Stimulated activated CD4-positive, alpha-beta T cell treated with anti-CD3 and anti-CD28 coated beads, Interleukin-2, amount 100 ng/mL, for 4 hours (primary cell): Measurements from ENCODE around the gene IGF1R.

Experiments used
- DNase-seq: peaks from one replicate; pipeline ENCODE4 v3.0.0-alpha.2; 2020; ENCODE audit warnings: low read depth

The IGF1R gene

GRCh38 chr15:98745650-98746374, 97.5 kb downstream of the IGF1R start:
- no peak for DNase-seq

- DNase-seq = no peak
Measured at GRCh38 chr15:98746375-98747155, 98.2 kb downstream of the IGF1R start.

- DNase-seq = no peak
Measured at GRCh38 chr15:98751767-98752166, 103.4 kb downstream of the IGF1R start.

GRCh38 chr15:98753726-98754656, 105.7 kb downstream of the IGF1R start:
- DNase-seq = no peak

- no peak for DNase-seq
Measured at GRCh38 chr15:98754657-98755022, 106.3 kb downstream of the IGF1R start.

- no peak for DNase-seq
Measured at GRCh38 chr15:98755138-98755537, 106.8 kb downstream of the IGF1R start.

GRCh38 chr15:98755781-98756180, 107.4 kb downstream of the IGF1R start:
- DNase-seq = no peak

- DNase-seq = no peak
Measured at GRCh38 chr15:98758224-98758623, 109.9 kb downstream of the IGF1R start.

GRCh38 chr15:98759277-98759676, 110.9 kb downstream of the IGF1R start:
- DNase-seq = no peak

- DNase-seq = no peak
Measured at GRCh38 chr15:98760112-98760826, 111.9 kb downstream of the IGF1R start.

GRCh38 chr15:98760975-98761374, 112.6 kb downstream of the IGF1R start:
- no peak for DNase-seq

- no peak for DNase-seq
Measured at GRCh38 chr15:98763179-98763578, 114.8 kb downstream of the IGF1R start.

- no peak for DNase-seq
Measured at GRCh38 chr15:98764291-98764690, 116.0 kb downstream of the IGF1R start.

- DNase-seq = no peak
Measured at GRCh38 chr15:98765610-98766009, 117.3 kb downstream of the IGF1R start.

GRCh38 chr15:98767692-98768091, 119.4 kb downstream of the IGF1R start:
- no peak for DNase-seq

- no peak for DNase-seq
Measured at GRCh38 chr15:98769867-98770266, 121.5 kb downstream of the IGF1R start.

- DNase-seq = no peak
Measured at GRCh38 chr15:98770984-98771383, 122.6 kb downstream of the IGF1R start.

GRCh38 chr15:98771541-98771940, 123.2 kb downstream of the IGF1R start:
- no peak for DNase-seq

- no peak for DNase-seq
Measured at GRCh38 chr15:98772895-98773294, 124.6 kb downstream of the IGF1R start.

GRCh38 chr15:98773616-98774015, 125.3 kb downstream of the IGF1R start:
- DNase-seq = no peak

- no peak for DNase-seq
Measured at GRCh38 chr15:98774756-98775497, 126.6 kb downstream of the IGF1R start.
